ENCODE data around the gene ZFAND3. TPM values are rescaled to one million over a fixed set of nuclear protein-coding genes. Genes with fewer than 3 reads are reported as not detected.

ZFAND3 gene
- total and polyA plus RNA-seq, 2 experiments from 2014 or later: 16.9 to 28.2 TPM

- no peaks in the 10 kb centered on the region for H3K27me3 Mint-ChIP-seq (ENCODE audit: insufficient read depth, low read depth, poor library complexity)
- Histone ChIP-seq H3K27me3 (ENCODE audit: insufficient read depth) (no peaks in the 10 kb centered on the region), H2AFZ (no peak overlapping the region), H3K27ac (ENCODE audit: low read depth) (no peak overlapping the region), H4K20me1 (replicated peaks; ENCODE audit: insufficient read depth) (peaks cover 29% of the 10 kb centered on the region; the same call in 1 of the 2 replicates), H3K4me2 (no peak overlapping the region), H3K9me2 (ENCODE audit: insufficient read depth) (no peaks in the 10 kb centered on the region), H3K36me3 (ENCODE audit: insufficient read depth) (no peaks in the 10 kb centered on the region), H3F3A (replicated peaks; ENCODE audit: low read depth) (no peaks in the 10 kb centered on the region), H3K4me1 (ENCODE audit: insufficient read depth) (peaks cover 8% of the 10 kb centered on the region), H3K4me3 (no peak overlapping the region), H3K79me2 (replicated peaks; ENCODE audit: insufficient read depth) (peaks cover 84% of the 10 kb centered on the region)
- DNase-seq (ENCODE audit: low spot score) (no peak), ATAC-seq (no peak)
- peaks cover 11% of the 10 kb centered on the region for H3K4me1 Mint-ChIP-seq
- TF ChIP-seq CTCF (conservative IDR thresholded peaks at IDR 0.05; ENCODE audit: low read depth in 2 of 2): no peak
- TF ChIP-seq ZNF462 (CRISPR knock-in tag; IDR thresholded peaks at IDR 0.05): no peak
- no peak for TF ChIP-seq CREB1 (CRISPR knock-in tag; IDR thresholded peaks at IDR 0.05; ENCODE audit: low read depth)
- TF ChIP-seq ETS1 (IDR thresholded peaks at IDR 0.05): no peak
- no peak for TF ChIP-seq EZH2 (IDR thresholded peaks at IDR 0.05; ENCODE audit: low read depth, unreplicated experiment)
- no peak for TF ChIP-seq ZNF331 (CRISPR knock-in tag; IDR thresholded peaks at IDR 0.05; ENCODE audit: low read depth)
- TF ChIP-seq NANOG (IDR thresholded peaks at IDR 0.05; ENCODE audit: borderline replicate concordance): no peak
- no peak for TF ChIP-seq ZNF114 (CRISPR knock-in tag; IDR thresholded peaks at IDR 0.05)
- no peak for TF ChIP-seq EZH2phosphoT487 (IDR thresholded peaks at IDR 0.05; ENCODE audit: unreplicated experiment)
- no peak for TF ChIP-seq JUNB (IDR thresholded peaks at IDR 0.05; ENCODE audit: unreplicated experiment)
- TF ChIP-seq STAT1 (IDR thresholded peaks at IDR 0.05; ENCODE audit: unreplicated experiment): no peak
- TF ChIP-seq REST (IDR thresholded peaks at IDR 0.05; ENCODE audit: unreplicated experiment): no peak
- TF ChIP-seq POLR2AphosphoS5 (IDR thresholded peaks at IDR 0.05; ENCODE audit: low read depth): no peak
- H3K36me3 Mint-ChIP-seq (ENCODE audit: low read depth): no peaks in the 10 kb centered on the region
- no peak overlapping the region for H3K4me3 Mint-ChIP-seq
- H3K9me3 Mint-ChIP-seq: no peaks in the 10 kb centered on the region
- H3K27ac Mint-ChIP-seq: no peak overlapping the region
Measured at GRCh38 chr6:37904590-37904989, 85.1 kb downstream of the ZFAND3 start.

All from GM23338 (cell line).